ENCODE data around the gene KRTAP11-1.

KRTAP11-1 gene, protein sequence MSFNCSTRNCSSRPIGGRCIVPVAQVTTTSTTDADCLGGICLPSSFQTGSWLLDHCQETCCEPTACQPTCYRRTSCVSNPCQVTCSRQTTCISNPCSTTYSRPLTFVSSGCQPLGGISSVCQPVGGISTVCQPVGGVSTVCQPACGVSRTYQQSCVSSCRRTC

DNA sequence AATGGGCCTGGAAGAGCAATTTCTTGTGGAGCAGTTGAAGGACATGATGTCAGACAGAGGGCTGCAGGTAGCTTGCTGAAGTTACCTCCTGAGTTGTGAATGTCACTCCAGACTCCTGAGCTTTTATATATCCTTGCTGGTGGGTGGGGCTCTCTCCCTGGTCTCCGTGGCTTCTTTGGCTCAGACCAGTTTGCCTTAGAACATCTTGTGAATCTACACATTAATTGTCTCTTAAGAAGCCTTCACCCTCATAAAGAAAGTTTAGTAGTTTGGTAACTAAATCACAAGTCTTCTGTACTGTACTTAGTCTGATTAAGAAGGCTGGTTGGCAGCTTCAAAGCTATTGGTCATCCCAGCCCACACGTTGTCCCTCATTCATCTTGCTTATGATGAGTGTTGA, at the start of gene KRTAP11-1:
Gene KRTAP11-1, minus strand, starts transcription at position 101 of the 400 bp plus-strand sequence. Its CDS starts 56 bp downstream, at position 45.
- DNase-seq (ENCODE audit: low read depth, low spot score) = no peak

DNA sequence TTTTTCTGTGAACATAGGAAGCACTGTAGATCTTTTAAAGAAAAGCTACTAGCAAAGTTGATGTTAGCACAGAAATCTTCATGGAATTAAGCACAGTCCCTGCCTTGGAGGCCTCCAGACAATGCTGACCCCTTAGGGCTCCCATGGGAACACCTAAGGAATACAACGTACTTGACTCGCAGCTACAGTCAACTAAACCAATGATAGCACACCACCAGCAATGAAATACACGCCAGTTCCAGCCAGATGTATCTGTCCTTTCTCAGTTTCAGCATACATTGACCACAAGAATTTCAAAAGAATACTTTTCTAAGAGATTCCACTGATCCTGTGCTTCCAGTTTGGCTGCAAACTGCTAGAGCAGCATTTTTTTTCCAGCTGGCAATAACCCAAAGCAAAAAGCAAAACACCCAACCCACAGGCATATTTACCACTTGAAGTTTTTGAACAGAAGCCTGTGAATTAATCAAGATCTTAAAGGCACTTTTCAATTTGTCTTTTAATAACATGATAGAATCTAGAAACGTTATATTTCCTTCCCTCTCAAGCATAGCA, 42.8 kb upstream of the KRTAP11-1 start:
- no peak for DNase-seq (ENCODE audit: low read depth, low spot score)

DNA sequence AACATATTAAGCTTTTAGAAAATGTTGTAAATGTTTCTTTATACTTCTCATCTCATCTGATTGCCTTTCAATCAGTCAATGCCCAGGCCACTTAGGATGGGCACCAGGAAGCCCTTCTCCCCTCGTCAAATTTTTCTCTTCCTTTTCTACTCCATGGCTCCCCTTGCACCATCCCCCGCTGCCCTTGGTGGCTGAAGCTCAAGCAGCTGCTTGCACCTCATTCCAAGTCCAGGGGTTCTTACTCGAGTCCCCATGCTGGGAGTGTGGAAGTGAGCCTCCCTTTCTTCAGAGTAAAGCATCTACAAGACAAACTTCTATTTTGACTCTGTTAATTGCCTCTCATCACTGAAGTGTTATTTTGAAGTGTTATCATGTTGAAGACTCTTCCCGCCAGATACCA, 39.7 kb upstream of the KRTAP11-1 start:
- no peak for DNase-seq (ENCODE audit: low read depth, low spot score)

DNA sequence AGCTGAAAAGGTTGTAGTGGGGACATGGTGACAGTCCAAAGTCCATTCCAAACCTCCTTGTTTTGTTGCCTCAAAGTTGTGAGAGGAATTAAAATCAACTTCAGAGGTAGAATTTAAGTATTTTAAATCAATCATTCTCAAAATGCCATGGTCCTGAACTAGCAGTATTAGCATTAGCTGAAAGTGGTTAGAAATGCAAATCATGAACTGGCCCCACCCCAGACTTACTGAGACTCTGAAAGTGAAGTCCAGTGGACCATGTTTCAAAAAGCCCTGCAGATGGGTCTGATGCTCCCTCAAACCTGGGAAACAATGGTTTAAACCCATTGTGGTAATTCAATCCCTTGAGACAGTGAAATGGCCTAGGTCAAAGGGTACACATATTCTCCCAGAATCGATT, 36.2 kb upstream of the KRTAP11-1 start:
- no peak for DNase-seq (ENCODE audit: low read depth, low spot score)

DNA sequence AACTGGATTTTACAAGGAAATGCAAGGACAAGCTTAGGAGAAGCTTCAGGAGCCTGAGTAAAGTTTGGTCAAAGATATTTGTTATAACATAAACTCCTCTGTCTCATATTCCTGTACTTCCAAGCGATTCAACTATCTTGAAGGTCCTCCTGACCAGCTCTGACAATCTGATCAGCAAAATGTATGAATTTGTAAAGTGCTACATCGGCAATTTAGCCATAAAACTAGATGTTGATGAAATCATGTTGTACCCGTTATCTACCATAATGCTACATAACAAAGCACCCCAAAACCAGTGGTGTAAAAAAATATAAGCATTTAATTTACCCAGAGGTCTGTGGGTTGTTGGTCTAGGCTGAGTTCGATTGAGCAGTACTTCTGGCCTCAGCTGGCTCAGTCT, 19.5 kb upstream of the KRTAP11-1 start:
- no peak for DNase-seq (ENCODE audit: low read depth, low spot score)

DNA sequence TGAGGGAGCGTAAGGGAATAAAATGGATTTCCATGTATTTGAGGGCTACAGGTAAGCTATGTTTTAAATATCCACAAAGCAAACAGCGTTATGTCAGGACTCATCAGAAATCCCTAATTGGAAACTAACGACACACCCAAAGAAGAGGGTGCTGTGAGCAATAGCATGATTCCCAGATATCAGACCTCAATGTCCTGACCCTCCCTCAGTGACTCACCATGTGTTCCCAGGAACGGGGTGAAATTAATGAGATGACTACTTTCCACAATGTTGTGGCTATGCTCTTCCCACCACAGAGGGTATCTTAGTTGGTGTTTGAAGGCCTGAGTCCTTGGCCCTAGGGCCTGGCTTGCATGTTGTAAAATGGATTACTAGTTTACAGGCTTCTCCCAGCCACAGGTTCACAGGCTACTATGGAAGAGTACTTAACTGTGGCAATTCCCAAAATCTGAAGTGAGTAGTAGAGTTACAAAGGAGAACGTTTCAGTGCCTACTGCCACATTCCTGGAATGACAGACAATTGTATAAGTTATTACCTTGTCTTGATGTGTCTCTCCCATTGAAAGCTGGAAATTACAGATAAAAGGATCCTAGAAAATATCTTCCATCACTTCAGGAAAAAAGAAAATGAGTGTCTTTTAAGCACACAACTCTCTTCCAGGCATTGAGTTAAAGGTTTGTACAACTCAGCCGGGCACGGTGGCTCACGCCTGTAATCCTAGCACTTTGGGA, 1.7 kb upstream of the KRTAP11-1 start:
- no peak for DNase-seq (ENCODE audit: low read depth, low spot score)

DNA sequence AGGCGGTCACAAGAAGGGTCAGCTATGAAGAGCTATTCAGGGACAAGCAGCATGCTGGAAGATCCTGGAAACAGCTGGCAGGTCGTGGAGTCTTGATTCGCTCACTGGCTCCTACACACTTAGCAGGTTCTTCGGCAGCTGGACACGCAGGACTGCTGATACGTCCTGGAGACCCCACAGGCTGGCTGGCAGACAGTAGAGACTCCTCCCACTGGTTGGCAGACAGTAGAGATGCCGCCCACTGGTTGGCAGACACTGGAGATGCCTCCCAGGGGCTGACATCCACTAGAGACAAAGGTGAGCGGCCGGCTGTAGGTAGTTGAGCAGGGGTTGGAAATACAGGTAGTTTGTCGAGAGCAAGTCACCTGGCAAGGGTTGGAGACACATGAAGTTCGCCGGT, 466 bp downstream of the KRTAP11-1 start:
- DNase-seq (ENCODE audit: low read depth, low spot score) = no peak

DNA sequence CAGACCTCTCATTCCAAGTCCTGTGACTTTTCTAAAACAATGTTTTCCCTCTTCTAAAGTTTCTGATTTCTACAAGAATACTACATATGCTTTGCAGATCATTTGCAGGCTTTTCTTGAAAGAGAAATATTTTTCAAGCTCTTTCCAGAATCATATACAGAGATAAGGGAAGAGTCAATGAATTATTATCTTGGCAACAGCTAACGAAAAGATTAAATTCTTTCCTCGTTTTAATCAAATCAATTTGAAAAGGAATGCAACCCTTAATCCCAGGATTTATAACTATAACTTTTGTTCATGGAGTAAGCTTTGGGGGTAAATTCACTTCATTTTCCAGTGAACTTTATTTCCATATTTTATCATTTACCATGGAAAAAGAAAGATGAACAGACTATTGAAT, 6.9 kb downstream of the KRTAP11-1 start:
- no peak for DNase-seq (ENCODE audit: low read depth, low spot score)

DNA sequence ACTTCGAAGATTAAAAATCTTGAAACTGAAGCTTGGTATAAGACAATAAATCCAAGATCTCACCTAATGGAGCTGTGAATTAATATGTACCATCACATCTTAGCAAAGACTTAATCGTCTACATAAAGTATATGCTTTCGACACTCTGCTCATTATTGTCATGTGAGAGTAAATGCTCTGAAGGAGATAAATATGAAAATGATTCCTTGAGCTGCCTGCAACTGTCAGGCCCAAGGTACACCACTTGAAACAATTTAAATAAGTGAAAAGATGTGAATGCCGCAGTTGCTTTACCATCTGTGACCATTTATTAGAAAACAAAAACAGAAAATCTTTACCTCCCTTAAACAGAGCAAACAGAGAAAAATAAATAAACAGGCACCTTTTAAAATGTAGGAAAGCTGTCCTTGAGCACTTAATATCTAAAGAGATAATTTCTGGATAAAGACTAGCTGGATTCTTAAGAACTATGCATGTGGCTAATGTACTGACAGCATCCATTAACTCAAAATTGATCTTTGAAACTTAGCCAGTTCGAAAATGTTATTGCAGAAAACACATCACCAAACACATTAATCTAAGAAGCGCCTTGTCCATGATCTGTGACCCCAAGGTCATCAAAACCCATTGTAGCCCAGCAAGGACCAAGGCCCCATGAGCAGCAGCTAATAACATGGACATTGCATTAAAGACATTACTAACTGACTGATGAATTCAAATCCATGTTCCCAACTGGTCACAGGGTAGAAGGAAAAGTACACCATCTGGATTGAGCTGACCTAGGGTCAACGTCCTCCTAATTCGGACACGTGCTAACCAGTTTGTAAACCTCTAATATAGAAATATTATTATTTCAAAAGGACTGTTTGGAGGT, 33.5 kb downstream of the KRTAP11-1 start:
- DNase-seq (ENCODE audit: low read depth, low spot score) = no peak

DNA sequence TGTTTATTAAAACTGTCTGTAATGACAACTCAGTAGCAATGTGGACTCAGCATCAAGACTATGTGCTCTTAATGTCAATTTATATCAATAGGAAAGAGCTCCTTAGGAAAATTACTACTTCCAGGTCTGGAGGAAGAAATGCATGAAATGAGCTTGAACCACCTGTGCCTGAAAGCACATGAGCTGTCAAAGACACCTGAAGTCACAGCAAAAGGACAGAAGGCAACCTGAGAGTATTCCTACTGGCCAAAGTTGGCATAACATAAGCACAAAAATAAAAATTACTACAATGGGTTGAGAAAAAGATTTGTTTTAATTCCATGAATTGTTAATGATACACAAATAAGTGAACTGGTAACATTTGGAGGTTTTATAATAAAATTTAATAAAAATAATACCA, 38.4 kb downstream of the KRTAP11-1 start:
- DNase-seq (ENCODE audit: low read depth, low spot score) = no peak

DNA sequence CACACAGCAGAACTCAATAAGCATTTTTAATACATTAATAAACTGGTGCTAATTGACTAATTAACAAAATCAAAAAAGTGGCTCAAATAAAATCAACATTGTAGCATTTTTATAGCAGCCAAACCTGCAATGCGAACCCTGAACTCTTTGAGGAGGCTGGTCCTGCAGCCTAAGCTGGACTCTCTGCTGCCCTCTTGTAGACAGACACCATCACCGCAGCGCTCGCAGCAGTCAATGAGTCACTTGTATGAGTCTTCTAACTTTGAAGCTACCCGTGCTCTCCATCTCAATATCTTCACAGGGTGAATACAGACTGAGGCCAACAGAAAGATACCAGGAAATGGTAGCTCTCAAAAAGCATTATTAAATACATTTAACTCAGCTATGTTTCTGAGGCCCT, 42.1 kb downstream of the KRTAP11-1 start:
- peak; percentile 3 for DNase-seq (ENCODE audit: low read depth, low spot score)

DNA sequence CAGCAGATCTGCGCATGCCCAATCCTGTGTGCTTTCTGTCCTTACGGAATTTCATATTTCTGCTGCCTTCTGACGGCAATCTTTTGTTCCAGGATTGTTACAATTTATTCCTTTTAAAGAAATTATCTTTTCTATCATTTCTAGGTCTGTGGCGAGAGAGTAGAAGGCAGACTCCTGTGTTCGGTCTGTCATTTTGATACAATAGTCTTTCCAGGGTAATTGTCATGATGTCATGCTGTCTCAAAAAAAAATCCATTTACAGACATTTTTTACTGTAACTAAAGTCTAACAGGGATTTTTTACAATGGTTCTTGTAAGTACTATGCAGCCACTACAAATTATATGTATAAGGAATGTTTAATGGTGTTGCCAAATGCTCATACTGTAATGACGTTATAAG, 42.8 kb downstream of the KRTAP11-1 start:
- DNase-seq (ENCODE audit: low read depth, low spot score) = no peak

DNA sequence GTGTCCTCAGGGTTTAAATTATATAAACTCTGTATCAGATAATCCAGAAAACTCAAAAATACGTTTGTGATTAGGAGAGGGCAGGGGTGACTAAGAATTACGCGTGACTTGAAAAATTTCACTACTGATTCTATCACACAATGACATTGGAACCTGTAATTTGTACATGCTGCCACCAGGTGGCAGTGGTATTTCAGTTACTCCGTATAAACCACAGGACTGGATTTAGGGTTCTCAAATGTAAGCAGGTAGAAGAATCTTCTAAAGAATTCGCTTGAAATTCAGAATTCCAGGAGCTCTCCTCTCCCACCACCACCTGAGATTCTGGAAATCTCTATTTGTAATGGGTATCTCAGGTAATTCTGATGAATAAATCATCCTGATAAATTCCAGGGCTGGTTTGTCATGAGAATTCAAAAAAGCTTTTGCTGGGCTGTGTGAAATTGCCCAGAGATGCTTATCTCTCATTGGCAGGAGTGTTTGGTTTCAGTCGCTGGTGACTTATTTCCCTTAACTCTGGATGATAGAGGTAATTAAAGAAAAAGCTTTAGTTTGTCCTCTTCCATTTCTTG, 50.1 kb downstream of the KRTAP11-1 start:
- DNase-seq (ENCODE audit: low read depth, low spot score) = peak; percentile 3
